GM18505 (cell line): Measurements from ENCODE around the gene TNIP1.

ENCODE experiments used
- ATAC-seq: cut with Tn5 transposase; IDR thresholded peaks from one replicate; pipeline ENCODE4 v1.9.1; 2021; ENCODE audit not compliant: unreplicated experiment
- POLR2A ChIP-seq: IDR thresholded peaks from 4 replicates; pipeline ENCODE4 v1.6.1; 2011; ENCODE audit warnings: borderline replicate concordance; ENCODE audit not compliant: insufficient read depth, insufficient read length; ENCODE audit errors: extremely low read depth

The TNIP1 gene

GRCh38 chr5:151008210-151008491 is 72.7 kb downstream of the TNIP1 start:
- TF ChIP-seq POLR2A = no peak
- ATAC-seq = no peak

GRCh38 chr5:151007430-151008209 is 73.2 kb downstream of the TNIP1 start:
- TF ChIP-seq POLR2A = no peak
- ATAC-seq = no peak

GRCh38 chr5:151006704-151007334 is 74.0 kb downstream of the TNIP1 start:
- TF ChIP-seq POLR2A = no peak
- no peak for ATAC-seq

DNA sequence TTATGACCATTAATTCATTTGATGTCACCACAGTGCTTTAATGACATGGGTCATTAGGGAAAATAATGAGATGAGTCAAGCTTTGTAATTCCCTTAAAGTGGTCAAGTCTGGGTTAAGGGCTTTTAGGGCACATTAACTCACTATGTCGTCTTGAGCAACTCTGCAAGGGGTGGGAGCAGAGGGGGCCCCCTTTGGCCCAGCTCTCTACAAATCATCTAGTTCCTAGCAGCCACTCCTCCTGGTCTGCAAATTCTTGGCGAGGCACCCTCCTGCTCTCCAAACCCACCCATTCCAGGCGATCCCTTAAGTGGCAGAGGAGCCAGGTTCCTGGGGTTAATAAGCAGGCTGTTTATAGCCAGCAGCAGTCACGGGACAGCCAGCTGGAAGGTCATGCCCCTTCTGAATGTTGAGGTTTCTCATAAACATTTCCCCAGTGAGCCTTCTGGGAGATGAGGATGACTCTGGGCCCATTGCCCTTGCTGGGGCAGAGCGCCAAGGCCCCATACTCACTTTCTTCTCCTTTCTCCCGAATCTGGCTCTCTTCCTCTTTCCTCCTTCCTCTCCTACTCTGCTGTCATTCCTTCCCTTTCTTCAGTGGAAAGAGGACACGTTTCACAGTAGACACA is 74.8 kb downstream of the TNIP1 start:
- no peak for TF ChIP-seq POLR2A
- no peak for ATAC-seq

DNA sequence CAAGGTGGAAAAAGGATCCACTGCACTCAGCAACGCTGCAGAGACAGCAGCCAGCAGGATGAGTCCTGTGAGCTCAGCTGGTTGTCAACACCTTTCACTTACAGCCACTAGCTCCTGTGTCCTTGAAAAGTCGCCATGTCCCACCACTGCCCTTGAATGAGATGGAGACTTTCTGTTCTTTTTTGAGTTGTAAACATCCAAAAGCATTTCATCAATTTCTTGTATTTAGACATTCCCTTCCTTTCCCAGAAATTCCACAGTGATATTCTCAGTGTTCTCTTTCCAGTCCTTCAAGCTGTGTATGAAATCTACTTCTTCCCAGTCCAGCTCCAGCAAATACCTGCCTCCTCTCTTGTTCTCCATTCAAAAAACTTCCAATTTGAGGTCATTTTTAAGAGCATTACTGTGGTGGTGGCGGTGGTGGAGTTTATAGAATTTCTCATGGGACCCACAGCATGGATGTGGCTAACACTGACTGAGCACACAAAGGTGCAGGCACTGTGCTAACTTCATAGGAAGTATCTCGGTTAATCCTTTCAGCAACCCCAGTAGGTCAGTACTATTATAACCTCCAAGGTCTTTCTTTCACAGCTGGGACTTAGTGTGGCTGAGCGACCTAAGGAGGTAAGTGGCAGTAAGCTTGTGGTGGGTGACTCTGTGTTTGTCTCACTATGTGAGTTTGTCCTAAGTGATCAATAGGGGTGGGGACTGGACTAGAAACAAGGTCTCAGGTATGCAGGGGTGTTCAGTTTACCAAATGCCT is 75.5 kb downstream of the TNIP1 start:
- TF ChIP-seq POLR2A = no peak

DNA sequence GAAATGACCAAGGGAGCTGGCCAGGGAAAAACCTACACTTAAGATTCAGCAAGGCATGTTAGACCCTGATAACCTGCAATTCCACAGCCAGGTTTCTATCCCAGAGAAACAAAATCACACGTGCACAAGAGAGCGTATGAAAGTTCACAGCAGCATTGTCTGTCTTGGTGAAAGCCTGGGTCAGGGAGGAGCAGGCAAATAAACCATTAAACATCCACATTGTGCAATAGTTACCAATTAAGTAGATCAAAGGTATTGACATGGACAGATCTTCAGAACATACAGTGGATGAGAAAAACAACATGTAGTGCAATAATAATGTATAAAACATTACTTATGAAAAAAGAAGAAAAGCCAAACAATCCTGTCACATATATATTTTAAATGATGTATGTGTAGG is 76.3 kb downstream of the TNIP1 start:
- no peak for TF ChIP-seq POLR2A
- no peak for ATAC-seq

More for the DNA sequence above, 75.5 kb downstream of the TNIP1 start:
- ATAC-seq = no peak

DNA sequence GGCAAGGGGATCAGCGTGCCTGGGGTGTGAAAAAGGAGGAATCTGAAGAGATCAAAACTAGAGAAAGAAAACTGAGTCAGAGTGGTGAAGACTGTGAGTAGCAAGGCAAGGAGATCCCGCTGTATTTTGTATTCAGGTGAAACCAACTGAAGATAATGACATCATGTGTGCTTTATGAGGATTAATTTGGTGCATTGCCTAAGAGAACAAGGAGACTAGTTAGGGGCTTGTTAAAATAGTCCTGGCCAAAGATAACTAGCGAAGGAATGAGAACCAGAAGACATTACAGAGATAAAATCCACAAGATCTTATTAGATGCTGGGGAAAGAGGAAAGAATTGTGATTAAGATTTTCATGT is 77.4 kb downstream of the TNIP1 start:
- ATAC-seq = no peak
- TF ChIP-seq POLR2A = no peak

DNA sequence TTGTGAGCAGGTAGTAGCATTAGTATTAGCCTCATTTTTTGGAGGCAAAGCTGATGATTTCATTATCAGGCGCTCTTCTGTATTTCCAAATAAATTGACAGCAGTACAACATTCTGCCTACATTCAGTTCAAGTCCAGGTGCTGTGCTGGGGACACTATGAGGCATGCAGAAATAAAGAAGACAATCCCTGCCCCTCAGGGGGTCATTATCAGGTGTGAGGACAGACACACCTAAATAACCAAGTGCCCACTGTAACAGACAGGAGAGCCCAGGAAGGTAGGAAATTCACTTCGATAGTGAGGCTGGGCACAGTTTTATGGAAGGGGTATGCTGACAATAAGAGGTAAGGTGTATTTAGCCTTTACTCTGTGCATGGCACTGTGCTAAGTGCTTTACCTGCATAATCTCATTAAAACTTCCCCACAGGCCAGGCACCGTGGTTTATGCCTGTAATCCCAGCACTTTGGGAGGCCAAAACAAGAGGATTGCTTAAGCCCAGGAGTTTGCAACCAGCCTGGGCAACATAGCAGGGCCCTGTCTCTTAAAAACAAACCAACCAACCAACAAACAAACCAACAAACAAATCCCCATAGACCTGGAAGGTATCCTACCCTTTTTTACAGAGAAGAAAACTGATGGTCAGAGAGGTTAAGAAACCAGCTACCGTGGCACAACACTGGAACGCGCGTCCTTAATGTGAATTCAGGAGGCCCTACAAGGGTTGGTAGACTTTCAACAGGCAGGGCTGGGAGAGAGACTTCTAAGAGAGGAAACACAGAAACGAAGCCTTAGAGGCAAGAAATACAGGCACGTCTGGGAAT is 77.9 kb downstream of the TNIP1 start:
- TF ChIP-seq POLR2A = no peak

GRCh38 chr5:151002250-151002649 is 78.6 kb downstream of the TNIP1 start:
- ATAC-seq = no peak
- no peak for TF ChIP-seq POLR2A

More for the DNA sequence above, 77.9 kb downstream of the TNIP1 start:
- no peak for ATAC-seq

GRCh38 chr5:151001436-151001835 is 79.4 kb downstream of the TNIP1 start:
- no peak for ATAC-seq
- no peak for TF ChIP-seq POLR2A

DNA sequence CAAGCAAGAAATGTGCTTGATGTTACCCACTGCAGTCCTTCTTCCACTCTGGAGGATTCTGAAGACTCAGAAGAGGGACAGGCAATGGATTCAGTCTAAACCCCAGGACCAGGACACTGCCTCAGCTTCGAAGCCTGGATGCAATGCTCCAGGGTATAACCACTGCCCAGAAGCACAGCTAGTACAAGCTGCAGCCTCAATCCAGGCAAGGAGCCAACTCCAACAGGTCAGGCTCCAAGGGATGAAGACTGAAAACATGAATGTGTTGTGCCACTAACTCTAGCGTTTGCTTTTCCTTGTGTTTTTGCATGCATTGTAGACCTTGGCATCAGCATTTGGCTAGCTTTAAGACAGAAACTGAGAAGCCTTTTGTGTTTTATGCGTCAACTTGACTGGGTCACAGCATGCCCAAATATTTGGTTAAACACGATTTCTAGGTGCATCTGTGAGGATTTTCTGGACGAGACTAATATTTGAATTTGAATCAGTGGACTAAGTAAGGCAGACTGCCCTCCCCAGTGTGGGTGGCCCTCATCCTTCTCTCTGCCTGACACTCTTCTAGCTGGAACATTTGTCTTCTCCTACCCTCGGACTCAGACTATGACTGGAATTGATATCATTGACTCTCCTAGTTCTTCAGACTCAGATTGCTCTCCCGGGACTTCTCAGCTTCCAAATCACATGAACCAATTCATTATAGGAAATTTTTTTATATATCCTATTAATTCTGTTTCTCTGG is 81.0 kb downstream of the TNIP1 start:
- no peak for ATAC-seq
- no peak for TF ChIP-seq POLR2A

GRCh38 chr5:150993826-150994412 is 86.9 kb downstream of the TNIP1 start:
- no peak for ATAC-seq
- no peak for TF ChIP-seq POLR2A
